ENCODE results near the gene SEPTIN2.
"Not testable (repeated sequence)": the region's sequence is repeated elsewhere in the genome, so short reads cannot be mapped to it uniquely, and the experiment has no call there.

SEPTIN2 gene

GRCh38 chr2:241350878-241351639, 35.3 kb downstream of the SEPTIN2 start:
- no peak for DNase-seq (ENCODE audit: low spot score)

DNA sequence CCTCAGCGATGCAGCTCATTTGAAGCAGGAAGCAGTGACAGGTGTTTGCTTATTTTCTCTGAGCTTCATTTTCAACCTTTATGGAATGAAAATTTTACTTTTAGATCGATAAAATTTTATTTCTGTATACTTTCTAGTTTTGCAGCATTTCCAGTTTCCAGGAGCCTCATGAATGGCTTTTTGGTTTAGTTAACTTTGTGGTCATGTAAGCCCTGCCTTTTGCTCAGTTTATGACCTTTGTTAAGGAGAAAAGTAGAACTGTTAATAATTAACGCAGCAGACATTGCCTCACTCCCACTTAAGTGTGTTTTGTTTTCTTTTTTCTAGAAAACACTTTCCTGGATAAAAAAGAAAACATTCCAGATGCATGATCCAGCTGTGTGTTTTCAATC, 35.9 kb downstream of the SEPTIN2 start:
- no peak for DNase-seq (ENCODE audit: low spot score)

DNA sequence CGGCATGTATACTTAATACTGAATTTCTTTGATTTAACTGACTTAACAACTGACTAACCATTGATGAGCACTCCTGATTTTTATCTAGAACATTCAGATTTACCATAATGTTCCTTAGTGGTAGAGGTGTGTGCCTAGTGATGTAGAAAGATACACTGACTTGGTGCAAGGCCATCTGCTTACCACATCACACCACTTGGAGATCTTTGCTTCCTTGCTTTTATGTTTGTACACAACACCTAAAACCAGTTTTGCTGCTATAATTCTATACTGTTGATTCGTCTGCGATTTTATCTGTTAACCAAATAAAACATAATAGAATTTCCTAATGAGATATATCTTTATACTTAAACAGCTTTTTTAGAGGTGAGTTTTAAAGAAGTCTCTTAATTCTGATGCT, 36.5 kb downstream of the SEPTIN2 start:
- no peak for DNase-seq (ENCODE audit: low spot score)

DNA sequence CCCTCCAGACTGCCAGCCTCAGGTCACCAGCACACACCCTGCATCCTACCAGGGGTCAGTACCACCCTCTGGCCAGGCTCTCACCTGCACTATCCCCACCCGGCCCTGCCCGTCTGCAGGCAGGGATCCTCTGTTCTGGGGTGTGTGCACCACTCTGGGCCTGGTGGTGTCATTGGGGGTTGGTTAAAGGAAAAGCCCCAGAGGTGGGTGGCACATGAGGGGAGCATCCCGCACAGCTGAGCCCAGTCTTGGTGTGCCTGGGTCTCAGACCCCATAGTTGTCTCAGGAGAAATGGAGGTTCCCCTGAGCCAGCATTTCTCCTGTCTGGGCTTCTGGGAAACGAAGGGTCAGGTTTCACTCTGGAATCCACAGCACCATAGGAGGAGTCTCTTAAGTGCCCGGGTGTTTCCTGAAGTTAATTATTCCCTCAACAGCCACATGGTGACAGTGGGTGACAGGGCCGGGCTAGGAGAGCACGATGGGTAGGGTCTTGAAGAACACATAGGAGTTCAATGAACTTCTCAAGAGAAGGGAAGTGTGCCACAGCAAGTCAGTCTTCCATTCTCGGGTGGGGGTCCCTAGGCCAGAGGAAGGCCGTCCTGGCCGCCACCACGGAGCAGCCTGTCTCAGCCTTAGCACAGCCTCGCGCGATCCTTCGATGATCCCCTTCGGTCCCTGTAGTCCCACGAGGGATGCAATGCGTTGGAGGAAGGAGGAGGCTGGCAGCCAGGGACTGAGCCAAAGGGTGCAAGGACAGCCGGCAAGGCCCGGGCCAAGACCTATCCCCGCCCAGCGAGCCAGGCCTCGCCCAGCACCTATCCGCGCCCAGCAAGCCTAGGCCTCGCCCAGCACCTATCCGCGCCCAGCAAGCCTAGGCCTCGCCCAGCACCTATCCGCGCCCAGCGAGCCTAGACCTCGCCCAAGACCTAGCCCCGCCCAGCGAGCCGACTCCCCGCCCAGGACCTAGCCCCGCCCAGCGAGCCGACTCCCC, 39.2 kb downstream of the SEPTIN2 start:
- no peak for DNase-seq (ENCODE audit: low spot score)

DNA sequence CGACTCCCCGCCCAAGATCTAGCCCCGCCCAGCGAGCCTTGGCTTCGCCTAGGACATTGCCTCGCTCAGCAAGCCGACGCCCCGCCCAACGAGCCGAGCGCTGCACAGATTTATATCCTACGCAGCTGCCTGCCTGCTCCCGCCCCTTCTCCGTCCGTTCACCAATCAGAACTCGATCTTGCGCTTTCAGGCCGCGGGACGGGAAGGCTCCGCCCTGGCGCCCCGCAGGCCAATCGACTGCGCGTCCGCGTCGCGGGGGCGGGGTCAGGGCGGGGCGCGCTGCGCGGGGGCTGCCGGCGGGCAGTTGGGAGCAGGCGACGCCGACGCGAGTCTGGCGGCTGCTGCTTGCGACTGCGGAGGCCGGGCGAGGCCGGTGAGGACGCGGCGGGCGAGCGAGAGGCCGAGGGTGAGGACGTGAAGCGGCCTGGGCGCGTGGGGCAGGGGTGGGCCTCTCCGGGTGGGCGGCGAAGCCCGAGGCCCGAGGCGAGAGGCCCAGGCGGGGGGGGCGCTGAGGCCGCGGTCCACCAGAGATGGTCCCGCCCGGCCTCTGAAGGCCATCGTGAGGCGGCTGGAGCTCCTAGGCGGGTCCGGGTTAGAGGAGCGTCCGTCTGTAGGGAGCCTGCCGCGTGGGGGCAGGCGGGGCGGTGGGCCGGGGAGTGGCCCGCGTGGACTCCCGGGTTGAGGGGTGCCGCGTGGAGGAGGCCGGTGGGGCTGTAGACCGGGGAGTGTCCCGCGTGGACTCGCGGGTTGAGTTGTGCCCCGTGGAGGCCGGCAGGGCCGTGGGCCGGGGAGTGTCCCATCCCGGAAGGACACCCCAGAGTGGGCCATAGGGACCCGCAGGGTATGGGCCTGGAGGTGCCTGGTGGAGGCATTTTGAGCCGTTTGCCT, 40.5 kb downstream of the SEPTIN2 start, which contains the start of gene FARP2:
Gene FARP2, plus strand, starts transcription at position 303 of the 888 bp plus-strand sequence. CDS start 16,823 bp downstream, outside the sequence.
- peak; percentile 99 for DNase-seq (ENCODE audit: low spot score)

DNA sequence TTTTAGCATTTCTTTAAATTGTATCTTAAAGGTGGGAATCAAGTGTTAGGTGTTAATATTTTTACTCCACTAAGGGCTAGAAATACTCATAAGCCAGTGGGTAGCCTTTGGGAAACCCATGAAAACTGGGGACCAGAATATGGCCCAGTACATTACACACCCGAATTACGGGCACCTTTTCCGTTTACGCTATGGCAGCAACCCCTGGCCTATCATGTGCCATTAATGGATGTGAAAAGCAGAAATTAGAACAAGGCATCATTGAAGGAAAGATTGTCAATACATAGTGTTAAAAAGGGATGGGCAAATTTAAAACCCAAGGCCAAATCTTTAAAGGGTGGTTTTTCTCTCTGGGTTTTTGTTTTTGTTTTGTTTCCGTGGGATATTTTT, 41.1 kb downstream of the SEPTIN2 start:
- no peak for DNase-seq (ENCODE audit: low spot score)

DNA sequence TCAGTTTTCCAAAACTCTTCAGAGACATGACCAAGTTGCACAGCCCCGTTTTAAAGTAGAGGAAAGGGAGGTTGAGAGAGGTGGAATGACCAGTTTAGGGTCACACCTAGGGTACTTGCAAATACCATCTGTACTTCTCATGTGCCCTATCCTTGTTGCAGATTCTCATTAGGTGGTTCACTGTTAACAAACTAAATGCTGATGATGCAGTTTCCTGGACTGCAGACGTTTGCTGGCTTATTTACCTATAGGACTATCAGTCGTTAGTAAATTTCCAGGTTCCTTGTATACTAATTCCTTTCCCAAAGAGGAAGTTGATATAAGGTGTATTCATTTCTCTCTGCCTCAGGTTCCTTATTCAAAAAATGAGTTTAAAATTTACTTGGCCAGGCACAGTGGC, 41.8 kb downstream of the SEPTIN2 start:
- no peak for DNase-seq (ENCODE audit: low spot score)

DNA sequence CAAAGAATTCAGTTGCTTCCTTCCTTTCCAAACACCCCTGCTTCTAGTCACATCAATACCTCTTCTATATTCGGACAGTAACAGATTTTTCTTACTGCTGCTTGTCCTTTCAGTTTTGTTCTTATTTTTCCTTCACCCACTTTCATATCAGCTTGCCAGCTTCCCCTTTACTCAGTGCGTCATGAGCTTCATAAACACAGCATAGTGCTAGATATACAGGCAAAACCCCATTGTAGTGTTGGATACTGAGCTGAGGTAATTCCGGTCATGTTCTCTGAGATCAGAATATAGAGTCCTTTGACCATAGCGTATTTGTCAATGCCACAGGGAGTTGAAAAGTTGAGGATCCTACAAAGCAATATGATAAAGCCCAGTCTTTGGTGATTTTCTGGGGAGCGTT, 42.7 kb downstream of the SEPTIN2 start:
- DNase-seq (ENCODE audit: low spot score), result no peak

DNA sequence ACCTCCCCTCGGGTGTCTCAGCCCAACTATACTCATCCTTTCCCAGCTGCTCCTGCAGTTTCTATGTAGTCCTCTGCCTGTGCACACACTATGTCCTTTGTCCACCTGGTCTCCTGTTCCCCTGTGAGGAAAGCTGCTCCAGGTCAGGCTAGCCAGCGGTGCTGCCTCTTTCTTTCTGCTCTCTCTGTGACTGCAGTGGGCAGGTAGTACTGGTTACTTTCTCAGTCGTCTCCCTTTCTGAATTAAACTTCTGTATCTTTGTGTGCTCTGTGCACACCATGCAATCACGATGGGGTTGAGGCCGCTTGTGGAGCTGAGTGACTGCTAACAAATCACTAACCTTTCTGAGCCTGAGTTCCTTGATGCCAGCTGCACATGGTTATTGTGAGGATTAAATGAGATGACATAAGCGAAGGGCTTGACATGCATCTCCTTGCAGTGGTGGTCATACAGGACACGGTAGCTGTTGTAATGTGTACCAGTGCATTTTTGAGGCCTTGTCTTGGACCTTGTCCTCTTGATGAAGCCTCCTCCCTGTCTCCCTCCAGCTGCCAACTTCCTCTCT, 43.8 kb downstream of the SEPTIN2 start:
- DNase-seq (ENCODE audit: low spot score), result no peak

DNA sequence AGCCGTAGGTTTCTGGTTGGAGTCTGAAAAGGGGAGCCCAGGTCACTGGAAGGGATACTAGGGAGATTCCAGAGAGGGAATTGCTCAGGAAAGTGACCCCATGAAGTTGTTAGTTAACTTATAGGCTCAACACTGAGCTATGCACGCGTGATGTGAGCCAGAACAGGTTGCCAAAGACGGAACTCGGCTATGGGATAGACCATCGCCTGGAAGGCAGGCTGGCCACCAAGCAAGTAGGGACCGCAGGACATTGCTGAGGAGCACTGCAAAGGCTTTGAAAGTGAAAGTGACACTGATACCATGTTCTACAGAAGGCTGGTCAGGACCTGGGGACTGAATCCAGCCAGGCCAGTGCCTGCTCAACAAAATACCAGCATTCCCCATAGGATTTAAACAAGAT, 47.7 kb downstream of the SEPTIN2 start:
- no peak for DNase-seq (ENCODE audit: low spot score)

- no peak for DNase-seq (ENCODE audit: low spot score)
Measured at GRCh38 chr2:241364781-241365180, 49.1 kb downstream of the SEPTIN2 start.

DNA sequence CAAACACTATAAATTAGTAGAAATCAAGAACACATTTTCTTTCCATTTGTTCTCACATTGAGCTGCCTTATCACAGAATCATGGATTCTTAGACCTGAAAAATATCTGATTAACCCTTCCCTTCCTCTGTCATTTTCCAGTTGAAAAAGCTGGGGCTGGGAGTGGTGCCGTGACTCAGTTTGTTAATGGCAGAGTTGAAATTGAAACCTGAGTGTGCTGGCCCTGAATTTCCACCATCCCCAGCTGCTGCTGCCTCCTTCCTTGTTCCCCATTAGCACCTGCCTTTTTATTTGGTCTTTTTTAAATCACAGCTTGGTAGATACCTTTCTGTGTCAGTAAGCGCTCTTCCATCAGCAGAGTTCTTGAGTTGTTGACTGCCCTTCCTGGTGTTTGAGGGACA, 51.0 kb downstream of the SEPTIN2 start:
- no peak for DNase-seq (ENCODE audit: low spot score)

- DNase-seq (ENCODE audit: low spot score), result no peak
Measured at GRCh38 chr2:241368643-241369042, 52.9 kb downstream of the SEPTIN2 start.

GRCh38 chr2:241372361-241372992, 56.8 kb downstream of the SEPTIN2 start:
- DNase-seq (ENCODE audit: low spot score), result no peak

- DNase-seq (ENCODE audit: low spot score), result no peak
Measured at GRCh38 chr2:241373446-241373845, 57.7 kb downstream of the SEPTIN2 start.

GRCh38 chr2:241373906-241374305, 58.2 kb downstream of the SEPTIN2 start:
- not testable (repeated sequence) for DNase-seq (ENCODE audit: low spot score)

DNA sequence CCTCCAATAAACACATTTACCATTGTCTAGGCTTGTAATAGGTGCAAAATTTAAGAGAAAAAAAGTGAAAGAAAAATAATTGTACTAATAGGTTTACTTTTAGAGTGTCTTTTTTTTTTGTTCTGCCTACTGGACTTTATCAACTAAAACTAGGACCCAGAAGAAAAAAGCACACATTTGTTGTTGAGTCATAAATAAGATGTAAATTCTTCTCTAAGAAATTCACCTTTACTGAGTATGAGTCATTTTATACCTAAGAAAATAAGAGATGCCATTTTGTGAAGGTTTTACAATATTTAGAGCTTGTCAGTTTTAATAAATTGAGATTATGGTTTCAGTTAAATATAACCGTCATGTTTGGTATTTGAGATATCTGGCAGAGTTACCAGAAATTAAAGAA, 59.6 kb downstream of the SEPTIN2 start:
- DNase-seq (ENCODE audit: low spot score), result no peak

GRCh38 chr2:241376808-241377207, 61.1 kb downstream of the SEPTIN2 start:
- DNase-seq (ENCODE audit: low spot score), result no peak

GRCh38 chr2:241378816-241379215, 63.1 kb downstream of the SEPTIN2 start:
- DNase-seq (ENCODE audit: low spot score), result no peak

GRCh38 chr2:241379481-241380480, 64.1 kb downstream of the SEPTIN2 start:
- DNase-seq (ENCODE audit: low spot score), result no peak
